GM12878 (cell line): ENCODE results near the gene PIM2. TPM values are rescaled to one million over a fixed set of nuclear protein-coding genes. Genes with fewer than 3 reads are reported as not detected.

Experiments
- E4F1 ChIP-seq: fragments of 450-650 bp; IDR thresholded peaks from 2 replicates; pipeline ENCODE4 v1.6.1; 2018; ENCODE audit warnings: borderline replicate concordance, mild to moderate bottlenecking; ENCODE audit not compliant: partially characterized antibody
- RAD21 ChIP-seq: IDR thresholded peaks from 2 replicates; pipeline ENCODE4 v1.6.1; 2011; ENCODE audit warnings: mild to moderate bottlenecking, low read depth, low read length, moderate library complexity; ENCODE audit not compliant: insufficient read depth
- ZBTB40 ChIP-seq: fragments of 450-650 bp; IDR thresholded peaks from 2 replicates; pipeline ENCODE4 v1.6.1; 2016; ENCODE audit warnings: mild to moderate bottlenecking, moderate library complexity, borderline replicate concordance
- ZSCAN29 ChIP-seq: fragments of 450-650 bp; IDR thresholded peaks from 2 replicates; pipeline ENCODE4 v1.6.1; 2017; ENCODE audit warnings: mild to moderate bottlenecking, moderate library complexity
- polyA plus RNA-seq, 11 experiments: library from polyadenylated mRNA; depleted of rRNA in 4 of 11; unstranded in 6 of 11; stranded (reverse) in 5 of 11; fragments of >200 nt; fragmentation: Nextera tagmentation in 4 of 11; fragmentation: Illumina TruSeq in 1 of 11; extraction: Ambion mirVana in 4 of 11; extraction: Trizol in 1 of 11; gene quantifications; 1 replicate in 1 of 11; 2 replicates in 10 of 11; pipeline versions ENCODE4 v1.2.1 to v1.2.3, GENCODE V29; 2011 to 2016; ENCODE audit warnings: inconsistent platforms in 2 of 11, missing spikeins in 2 of 11, low read depth in 1 of 11
- total RNA-seq, 4 experiments: library from RNA; depleted of rRNA in 3 of 4; stranded (reverse); fragments of >200 nt in 3 of 4; fragmentation: Illumina TruSeq in 1 of 4; extraction: Trizol in 1 of 4; gene quantifications; 2 replicates each; pipeline versions ENCODE4 v1.2.1 to v1.2.3, GENCODE V29; 2013 to 2021

The PIM2 gene
- total and polyA plus RNA-seq, 10 of the 15 experiments (the other 5 are each of a cell fraction or from before 2014, with no cell fraction given), result 19.2 to 96.8 (median 32.3) TPM

GRCh38 chrX:48957477-48957826 is 38.6 kb upstream of the PIM2 start, which contains the start of gene OTUD5 (continued):
- no peak for TF ChIP-seq E4F1
- no peak for TF ChIP-seq ZSCAN29
- TF ChIP-seq ZBTB40, result no peak
- TF ChIP-seq RAD21, result no peak
